ENCODE data around the gene MRAP2. TPM values are rescaled to one million over a fixed set of nuclear protein-coding genes. Genes with fewer than 3 reads are reported as not detected.
A peak's percentile ranks its signal among the peaks of the same experiment; 100 is the strongest.

Gene MRAP2
- polyA plus RNA-seq, 1 experiment = 0.16 TPM

DNA sequence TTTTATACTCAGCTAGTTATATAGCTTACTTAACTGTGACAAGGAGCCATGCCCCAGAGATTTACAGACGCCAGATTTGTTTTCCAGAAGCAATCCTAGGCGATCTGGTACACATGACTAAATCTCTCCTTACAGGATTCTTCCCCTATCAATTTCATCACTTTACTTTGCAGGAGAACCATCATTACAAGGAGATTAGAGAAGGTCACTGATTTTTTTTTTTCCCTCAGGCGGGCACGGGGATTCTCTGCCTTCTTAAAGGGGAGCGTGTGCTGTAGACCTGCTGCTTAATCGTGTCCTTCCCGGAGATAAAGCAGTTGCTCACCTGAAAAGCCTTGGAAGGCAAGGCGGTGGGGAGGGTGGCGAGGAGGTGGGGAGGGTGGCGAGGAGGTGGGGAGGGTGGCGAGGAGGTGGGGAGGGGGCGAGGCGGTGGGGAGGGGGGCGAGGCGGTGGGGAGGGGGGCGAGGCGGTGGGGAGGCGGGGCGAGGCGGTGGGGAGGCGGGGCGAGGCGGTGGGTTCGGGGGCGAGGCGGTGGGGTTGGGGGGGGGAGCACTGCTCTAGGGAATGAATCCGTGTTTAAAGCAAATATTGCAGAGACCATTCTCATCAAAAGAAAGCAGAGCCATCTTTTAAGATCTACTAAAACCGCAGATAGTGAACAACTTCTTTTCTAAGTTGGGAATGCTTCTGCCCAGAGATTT is 14.3 kb upstream of the MRAP2 start:
- no peak for DNase-seq (ENCODE audit: low read depth)
- ChIA-PET CTCF (no interaction called here), POLR2A (no interaction called here)
- no peak overlapping the region for H3K4me3 ChIP-seq (ENCODE audit: low read depth, low read length)
- TF ChIP-seq, protein P1, sequence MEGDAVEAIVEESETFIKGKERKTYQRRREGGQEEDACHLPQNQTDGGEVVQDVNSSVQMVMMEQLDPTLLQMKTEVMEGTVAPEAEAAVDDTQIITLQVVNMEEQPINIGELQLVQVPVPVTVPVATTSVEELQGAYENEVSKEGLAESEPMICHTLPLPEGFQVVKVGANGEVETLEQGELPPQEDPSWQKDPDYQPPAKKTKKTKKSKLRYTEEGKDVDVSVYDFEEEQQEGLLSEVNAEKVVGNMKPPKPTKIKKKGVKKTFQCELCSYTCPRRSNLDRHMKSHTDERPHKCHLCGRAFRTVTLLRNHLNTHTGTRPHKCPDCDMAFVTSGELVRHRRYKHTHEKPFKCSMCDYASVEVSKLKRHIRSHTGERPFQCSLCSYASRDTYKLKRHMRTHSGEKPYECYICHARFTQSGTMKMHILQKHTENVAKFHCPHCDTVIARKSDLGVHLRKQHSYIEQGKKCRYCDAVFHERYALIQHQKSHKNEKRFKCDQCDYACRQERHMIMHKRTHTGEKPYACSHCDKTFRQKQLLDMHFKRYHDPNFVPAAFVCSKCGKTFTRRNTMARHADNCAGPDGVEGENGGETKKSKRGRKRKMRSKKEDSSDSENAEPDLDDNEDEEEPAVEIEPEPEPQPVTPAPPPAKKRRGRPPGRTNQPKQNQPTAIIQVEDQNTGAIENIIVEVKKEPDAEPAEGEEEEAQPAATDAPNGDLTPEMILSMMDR (IDR thresholded peaks at IDR 0.05; ENCODE audit: insufficient read depth, low read depth, low read length) = no peak
- no peaks in the 10 kb centered on the region for H3K36me3 ChIP-seq (ENCODE audit: control insufficient read depth, insufficient read depth, low read length)
- H3K27me3 ChIP-seq (ENCODE audit: control insufficient read depth, insufficient read depth, low read length) = no peaks in the 10 kb centered on the region; the same call in 1 of the 2 replicates

DNA sequence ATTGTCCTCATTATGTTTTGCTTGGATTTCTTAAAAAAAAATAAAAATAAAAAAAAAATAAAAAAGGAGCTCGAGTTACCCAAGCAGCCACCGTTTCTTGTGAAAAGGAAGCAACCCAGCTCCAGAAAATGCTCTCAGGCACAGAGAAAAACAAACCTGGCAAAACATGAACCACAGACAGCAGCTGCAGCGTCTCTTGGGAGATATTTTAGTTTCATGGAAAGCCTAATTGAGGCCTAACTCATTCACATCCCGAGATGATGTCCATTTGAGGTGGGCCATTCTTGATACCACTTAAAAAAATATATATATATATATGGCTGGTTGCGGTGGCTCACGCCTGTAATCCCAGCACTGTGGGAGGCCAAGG is 13.7 kb upstream of the MRAP2 start:
- ChIA-PET CTCF (no interaction called here), POLR2A (no interaction called here)
- H3K4me3 ChIP-seq (ENCODE audit: low read depth, low read length) = no peak overlapping the region

DNA sequence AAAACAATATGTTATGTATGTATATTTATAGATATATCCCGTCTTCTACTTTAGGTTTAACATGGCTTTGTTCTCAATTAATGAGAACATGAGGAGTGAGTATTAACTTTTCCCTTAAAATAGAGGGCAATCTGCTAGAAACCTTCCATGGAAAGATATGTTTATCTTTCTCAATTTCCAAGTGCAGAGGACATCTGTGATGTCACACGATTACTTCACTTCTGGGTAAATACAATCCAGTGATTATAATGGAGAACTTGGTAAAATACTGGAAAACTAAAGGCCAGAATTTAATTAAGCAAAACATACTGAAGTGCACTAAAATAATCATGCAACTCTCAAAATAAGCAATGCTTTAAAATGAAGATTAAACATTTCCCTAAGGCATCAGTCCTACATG is 11.9 kb upstream of the MRAP2 start:
- TF ChIP-seq, protein P1 (IDR thresholded peaks at IDR 0.05; ENCODE audit: insufficient read depth, low read depth, low read length) = no peak
- ChIA-PET POLR2A (no interaction called here), CTCF (interaction anchor here (1.4 kb wide), 1 partner anchor 15 kb away, joined by 3 read pairs; no protein-coding TSS in a partner anchor)
- no peaks in the 10 kb centered on the region for H3K36me3 ChIP-seq (ENCODE audit: control insufficient read depth, insufficient read depth, low read length)
- no peaks in the 10 kb centered on the region; the same call in 1 of the 2 replicates for H3K27me3 ChIP-seq (ENCODE audit: control insufficient read depth, insufficient read depth, low read length)
- no peak for DNase-seq (ENCODE audit: low read depth)
- H3K4me3 ChIP-seq (ENCODE audit: low read depth, low read length) = no peak overlapping the region

More for the DNA sequence above, 13.7 kb upstream of the MRAP2 start:
- TF ChIP-seq, protein P1 (IDR thresholded peaks at IDR 0.05; ENCODE audit: insufficient read depth, low read depth, low read length) = no peak
- no peaks in the 10 kb centered on the region for H3K36me3 ChIP-seq (ENCODE audit: control insufficient read depth, insufficient read depth, low read length)
- H3K27me3 ChIP-seq (ENCODE audit: control insufficient read depth, insufficient read depth, low read length) = no peaks in the 10 kb centered on the region; the same call in 1 of the 2 replicates
- no peak for DNase-seq (ENCODE audit: low read depth)

DNA sequence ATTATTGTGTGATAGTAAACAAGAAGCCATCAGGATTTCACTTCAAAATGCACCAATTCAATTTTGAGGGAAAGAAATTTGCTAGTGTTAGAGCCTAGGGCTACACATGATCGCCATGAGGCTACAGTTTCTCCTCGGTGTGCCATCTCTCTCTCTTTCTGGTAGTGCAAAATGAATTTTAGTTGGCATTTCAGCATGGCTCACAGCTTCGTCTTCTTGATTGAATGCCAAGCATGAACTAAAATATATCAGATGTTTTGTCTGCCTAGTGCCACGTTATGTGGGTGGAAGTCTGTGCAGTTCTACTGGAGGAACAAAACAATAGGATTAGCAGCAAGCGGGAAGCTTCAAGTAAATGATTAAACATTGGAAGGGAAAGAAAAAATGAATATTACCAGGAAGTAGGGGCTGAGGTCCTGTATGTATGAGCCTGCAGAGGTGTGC is 6.8 kb upstream of the MRAP2 start:
- no peak for DNase-seq (ENCODE audit: low read depth)
- Histone ChIP-seq H3K4me3 (ENCODE audit: low read depth, low read length) (no peak overlapping the region), H3K27me3 (ENCODE audit: control insufficient read depth, insufficient read depth, low read length) (no peaks in the 10 kb centered on the region), H3K36me3 (ENCODE audit: control insufficient read depth, insufficient read depth, low read length) (no peaks in the 10 kb centered on the region)
- TF ChIP-seq, protein P1 (IDR thresholded peaks at IDR 0.05; ENCODE audit: insufficient read depth, low read depth, low read length) = no peak
- CTCF ChIA-PET = interaction anchor here (0.5 kb wide), 1 partner anchor 197 kb away, joined by 3 read pairs; no protein-coding TSS in a partner anchor
- POLR2A ChIA-PET = no interaction called here

DNA sequence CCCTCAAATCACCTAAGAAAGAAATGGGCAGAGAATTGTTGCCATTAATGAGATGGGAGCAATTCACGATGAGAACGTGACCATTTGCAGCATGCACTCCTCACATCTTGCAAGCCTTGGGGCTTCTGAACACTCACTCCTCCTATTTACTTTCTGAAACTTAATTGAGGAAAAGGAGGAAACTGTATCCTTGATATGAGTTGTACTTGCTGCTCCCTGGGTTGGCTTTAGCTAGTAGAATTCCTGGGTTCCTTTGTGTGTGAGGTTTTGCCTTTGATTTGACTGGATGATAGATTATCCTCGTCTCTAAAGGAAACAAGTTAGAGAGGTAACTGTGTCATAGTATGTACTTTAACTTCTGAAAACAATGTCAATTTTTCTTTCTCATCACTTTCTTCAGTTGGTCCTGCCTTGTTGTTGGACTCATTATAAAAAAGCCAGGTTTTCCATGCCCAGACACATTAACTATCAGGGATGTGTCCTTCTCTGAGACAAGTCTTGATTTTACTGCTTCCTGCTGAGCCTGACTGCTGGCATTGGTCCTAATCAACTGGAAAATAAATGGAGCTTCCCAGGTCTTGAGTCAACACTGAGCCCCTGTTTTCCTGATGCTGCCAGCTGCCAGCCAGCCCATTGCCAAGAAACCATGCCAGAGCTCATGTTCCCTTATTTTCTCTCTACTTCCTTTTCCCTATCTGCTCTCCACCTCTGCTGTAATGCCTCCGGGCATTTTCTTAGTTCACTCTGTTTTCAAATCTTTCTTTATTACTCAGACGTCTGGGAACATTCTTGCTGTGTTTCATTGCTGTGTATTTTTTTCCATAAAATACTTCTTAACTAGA is 6.0 kb upstream of the MRAP2 start:
- ChIA-PET CTCF (no interaction called here), POLR2A (no interaction called here)
- TF ChIP-seq, protein P1 (IDR thresholded peaks at IDR 0.05; ENCODE audit: insufficient read depth, low read depth, low read length) = no peak

More for the DNA sequence above, 6.0 kb upstream of the MRAP2 start:
- DNase-seq (ENCODE audit: low read depth) = peak; percentile 57
- peaks cover under 1% of the 10 kb centered on the region; the same call in 1 of the 2 replicates for H3K27me3 ChIP-seq (ENCODE audit: control insufficient read depth, insufficient read depth, low read length)
- H3K4me3 ChIP-seq (ENCODE audit: low read depth, low read length) = no peak overlapping the region
- no peaks in the 10 kb centered on the region for H3K36me3 ChIP-seq (ENCODE audit: control insufficient read depth, insufficient read depth, low read length)
